Stimulated activated CD8-positive, alpha-beta memory T cell treated with anti-CD3 and anti-CD28 coated beads, Interleukin-4, amount 100 ng/mL, for 48 hours (primary cell): ENCODE data around the gene FMN2.
"Not testable (repeated sequence)": the region's sequence is repeated elsewhere in the genome, so short reads cannot be mapped to it uniquely, and the experiment has no call there.

ENCODE experiments used
- DNase-seq: peaks from one replicate; pipeline ENCODE4 v3.0.0-alpha.2; 2020

The FMN2 gene

DNA sequence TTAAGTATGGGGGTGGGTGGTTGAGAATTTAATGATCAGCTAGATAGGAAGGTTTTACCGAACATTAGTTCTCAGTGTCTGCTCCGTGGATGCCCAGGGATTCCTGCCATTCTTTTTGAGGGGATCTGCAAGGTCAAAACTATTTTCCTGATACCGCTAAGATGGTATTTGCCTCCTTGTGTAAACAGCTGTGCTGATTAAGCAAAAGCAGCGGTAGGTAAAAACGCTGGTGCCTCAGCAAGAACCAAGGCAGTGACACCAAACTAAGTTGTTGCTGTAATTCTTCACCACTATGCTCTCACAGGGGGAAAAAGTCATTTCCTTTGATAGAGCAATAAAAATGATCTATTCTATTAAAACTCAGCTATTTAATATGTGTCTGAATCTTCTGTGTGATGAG lies 229.0 kb downstream of the FMN2 start:
- DNase-seq: no peak

GRCh38 chr1:240322943-240323342 lies 231.3 kb downstream of the FMN2 start:
- no peak for DNase-seq

DNA sequence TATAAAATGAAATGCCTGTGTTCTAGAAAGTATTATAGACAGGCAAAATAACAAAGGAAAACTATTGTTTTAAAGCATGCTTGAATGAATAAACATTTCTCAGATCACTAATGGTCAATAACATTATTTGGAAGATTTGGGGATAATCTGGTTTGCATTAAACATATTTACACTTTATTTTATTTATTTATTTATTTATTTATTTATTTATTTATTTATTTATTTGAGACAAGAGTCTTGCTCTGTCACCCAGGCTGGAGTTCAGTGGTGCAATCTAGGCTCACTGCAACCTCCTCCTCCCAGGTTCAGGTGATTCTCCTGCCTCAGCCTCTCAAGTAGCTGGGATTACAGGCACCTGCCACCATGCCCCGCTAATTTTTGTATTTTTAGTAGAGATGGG lies 236.7 kb downstream of the FMN2 start:
- not testable (repeated sequence) for DNase-seq

DNA sequence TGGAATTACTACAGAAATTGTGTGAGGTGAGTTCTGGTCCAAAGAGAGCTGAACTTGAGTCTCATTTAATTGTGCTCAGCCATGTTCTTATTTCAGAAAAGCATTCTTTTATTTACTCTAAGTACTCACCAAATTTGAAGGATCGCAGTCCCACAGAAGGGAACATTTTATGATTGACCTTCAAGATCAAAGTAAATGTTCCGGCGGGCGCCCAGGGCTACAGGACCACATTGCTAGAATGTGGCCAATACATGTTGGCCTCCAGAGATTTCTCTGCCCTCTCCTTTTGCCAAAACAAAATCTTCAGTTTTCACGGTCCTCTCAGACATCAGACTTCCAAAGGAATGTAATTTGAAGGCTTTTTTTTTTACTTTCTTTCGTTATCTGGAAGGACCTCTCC lies 237.8 kb downstream of the FMN2 start:
- DNase-seq: no peak

DNA sequence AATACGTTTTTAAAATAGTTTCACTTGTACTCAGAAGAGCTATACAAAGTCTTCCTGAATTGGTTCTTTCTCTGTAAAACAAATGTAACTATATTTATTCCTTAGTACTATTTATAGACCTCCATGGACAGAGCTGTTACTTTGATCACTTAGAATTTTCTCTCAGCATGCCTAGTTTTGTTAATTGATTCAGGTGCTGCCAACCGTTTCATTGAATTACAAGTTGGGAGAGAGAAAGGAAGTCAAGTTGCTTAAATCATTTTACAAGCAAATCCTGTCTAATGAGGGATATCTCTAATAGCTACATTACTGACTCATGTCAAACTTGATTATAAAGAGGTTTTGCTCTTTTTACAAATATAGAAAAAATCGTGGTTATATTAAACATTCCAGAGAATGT lies 241.0 kb downstream of the FMN2 start:
- DNase-seq: no peak

- DNase-seq: no peak
Measured at GRCh38 chr1:240337781-240338180, 246.1 kb downstream of the FMN2 start.

DNA sequence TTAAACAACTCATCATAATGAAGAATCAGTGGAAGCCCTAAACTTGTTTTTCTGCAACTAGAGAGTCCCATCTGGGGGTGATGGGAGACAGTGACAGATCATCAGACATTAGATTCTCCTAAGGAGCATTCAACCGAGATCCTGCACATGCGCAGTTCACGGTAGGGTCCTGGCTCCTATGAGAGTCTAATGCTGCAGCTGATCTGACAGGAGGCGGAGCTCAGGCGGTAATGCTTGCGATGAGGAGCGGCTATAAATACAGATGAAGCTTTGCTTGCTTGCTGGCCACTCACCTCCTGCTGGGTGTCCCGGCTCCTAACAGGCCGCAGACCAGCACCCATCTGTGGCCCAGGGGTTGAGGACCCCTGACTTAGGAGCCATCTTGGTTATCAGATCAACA lies 247.2 kb downstream of the FMN2 start:
- DNase-seq: no peak

DNA sequence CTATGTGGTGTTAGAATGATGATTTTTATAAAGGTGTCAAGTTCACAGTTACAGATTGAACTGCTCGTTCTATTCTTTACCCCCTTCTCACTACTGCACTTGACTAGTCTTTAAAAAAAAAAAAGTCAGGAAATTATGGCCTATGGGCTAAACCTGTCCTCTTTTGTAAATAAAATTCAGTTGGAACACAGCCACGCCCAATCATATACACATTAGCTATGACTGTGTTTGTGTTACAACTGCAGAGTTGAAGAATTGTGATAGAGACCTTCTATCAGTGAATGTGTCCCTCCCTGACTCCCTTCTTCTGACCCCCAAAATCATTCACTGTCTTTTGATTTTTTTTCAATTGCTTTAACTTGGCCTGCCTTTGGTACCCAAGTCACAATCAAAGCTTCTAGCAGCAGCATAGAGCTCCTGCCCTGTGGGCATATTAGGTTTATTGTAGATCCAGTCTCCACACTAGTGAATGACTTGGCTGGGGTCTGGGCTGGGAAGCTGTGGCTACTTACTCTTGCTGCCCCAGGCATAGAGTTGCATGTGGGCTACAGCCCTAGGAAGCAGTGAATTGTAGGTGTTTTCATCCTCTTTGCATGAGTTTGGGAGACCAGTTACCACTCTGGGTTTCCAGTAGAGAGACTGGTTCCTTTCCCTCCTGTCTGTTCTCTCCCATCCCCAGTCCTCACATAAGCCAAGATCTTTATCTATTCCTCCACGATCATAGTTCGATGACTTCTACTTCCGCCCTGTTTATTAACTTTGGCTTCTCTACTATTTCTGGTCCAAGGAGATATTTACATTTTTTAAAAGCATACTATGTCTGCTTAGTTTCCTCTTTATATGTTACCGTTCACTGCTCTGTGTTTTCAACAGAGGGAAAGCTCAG lies 249.9 kb downstream of the FMN2 start:
- no peak for DNase-seq

DNA sequence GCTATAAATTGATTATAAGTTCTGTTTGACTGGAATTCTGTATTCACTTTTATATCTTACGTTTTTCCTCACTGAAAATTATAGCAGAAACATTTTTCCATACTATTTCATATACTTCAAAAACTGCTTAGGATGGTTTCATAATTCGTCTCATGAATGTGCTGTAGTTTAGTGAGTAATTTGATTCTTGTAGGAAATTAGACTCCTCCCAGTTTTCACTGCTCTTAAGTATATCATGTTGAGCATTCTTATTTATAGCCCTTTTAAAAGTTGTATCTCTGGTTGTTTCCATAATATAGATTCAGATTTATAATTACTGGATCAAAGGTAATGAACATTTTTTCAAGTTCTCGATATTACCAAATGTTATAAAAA lies 250.6 kb downstream of the FMN2 start:
- no peak for DNase-seq

DNA sequence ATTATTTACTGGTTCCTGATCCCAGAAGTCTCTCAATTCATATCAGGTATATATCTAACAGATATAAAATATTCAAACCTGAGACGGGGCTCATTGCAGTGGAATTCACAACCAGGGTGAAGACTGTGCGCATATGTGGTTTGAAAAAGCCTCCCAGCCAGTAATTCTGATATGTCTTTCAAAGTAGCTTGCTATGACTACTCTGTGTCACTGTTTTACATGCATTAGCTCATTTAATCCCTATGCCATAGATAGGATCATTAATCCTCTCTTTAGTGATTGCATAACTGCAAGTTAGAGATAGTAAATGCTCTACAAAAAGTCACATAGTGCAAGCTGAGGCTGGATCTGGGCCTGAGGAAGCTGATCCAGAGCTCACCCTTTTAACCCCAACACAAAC lies 251.4 kb downstream of the FMN2 start:
- no peak for DNase-seq

DNA sequence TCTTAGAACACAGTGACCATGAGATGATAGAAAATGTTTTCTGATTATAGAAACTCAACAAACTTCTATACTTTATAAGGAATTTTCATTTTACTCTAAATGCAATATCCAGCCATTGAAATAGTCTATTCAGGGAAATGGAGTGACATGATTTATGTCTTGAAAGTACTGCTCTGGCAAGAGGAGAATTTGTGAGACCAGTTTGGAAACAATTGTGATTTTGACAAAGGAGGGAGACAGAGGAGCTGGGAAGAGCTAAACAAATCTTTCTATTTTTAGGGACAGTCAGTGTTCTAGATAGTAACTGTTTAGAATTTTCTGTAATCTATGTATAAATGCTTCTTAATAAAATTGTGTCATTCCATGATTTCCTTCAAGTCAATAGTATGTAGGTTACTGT lies 252.3 kb downstream of the FMN2 start:
- no peak for DNase-seq

GRCh38 chr1:240344918-240345317 lies 253.2 kb downstream of the FMN2 start:
- DNase-seq: no peak

DNA sequence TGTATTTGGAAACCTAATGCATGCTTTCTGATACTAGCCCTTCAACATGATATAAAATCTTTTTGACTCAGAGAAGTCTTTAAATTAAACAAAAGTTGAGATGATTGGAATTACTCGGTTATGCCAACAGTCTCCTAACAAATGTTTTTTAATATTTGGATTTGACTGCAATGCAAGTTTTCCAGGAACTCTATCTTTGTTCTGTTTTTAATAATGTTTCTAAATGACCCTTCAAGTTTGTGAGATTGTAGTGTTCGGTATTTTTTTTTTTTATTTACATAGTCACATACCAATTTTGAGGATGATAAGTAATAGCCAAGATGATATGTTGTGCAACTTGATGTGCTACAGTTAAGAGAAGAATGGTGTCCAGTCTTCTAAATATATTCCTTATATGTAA lies 258.0 kb downstream of the FMN2 start:
- no peak for DNase-seq

DNA sequence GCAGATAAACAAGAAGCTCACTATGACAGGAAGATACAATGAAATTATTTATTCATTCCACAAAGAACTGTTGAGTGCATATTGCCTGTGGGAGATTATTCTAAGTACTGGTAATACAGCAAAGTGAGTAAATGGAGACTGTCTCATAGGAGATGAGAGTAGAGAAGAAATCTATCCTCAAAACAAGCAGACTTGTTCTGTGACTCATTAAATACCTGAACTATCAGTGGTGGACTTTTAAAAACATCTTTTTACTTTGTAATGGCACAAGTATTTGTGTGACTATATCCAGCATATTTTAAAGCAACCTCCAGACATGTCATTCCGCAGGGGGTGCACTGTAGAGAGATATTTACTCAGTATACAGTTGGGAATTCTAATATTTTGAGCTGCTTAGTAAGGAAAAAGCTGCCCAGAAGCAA lies 259.2 kb downstream of the FMN2 start:
- no peak for DNase-seq

DNA sequence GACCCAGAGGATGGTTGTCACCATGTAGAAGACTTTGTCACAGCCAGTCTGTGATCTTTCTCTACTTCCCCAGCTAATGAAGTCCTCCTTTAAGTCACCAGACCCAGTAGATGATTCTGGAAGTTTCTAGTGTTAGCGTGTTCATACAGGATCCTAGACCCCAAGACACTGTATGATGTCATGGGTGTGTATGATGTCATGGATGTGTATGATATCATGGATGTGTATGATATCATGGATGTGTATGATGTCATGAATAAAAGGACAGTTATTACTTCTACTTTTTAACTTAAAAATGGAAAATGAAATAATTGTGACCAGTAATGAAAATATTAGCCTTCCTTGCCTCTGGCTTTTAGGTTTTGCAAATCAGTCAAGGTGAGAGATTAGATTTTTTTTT lies 260.0 kb downstream of the FMN2 start:
- DNase-seq: no peak

DNA sequence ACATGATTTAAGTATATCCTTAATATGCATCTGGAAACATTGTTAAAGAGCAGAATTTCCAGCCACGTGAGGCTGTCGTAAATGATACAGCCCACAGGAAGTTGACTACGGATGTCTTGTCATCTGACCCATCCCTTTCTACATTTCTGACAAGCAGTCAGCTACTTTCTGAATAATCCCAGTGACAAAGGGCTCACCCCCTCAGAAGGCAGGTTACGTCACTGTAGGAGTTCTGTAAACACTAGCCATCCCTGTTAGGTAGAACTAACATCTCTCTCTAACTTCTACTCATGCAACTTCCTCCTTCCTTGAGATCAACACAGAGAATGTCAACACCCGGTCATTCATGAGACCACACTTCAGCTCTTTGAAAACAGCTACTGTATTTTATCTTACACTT lies 261.1 kb downstream of the FMN2 start:
- no peak for DNase-seq

DNA sequence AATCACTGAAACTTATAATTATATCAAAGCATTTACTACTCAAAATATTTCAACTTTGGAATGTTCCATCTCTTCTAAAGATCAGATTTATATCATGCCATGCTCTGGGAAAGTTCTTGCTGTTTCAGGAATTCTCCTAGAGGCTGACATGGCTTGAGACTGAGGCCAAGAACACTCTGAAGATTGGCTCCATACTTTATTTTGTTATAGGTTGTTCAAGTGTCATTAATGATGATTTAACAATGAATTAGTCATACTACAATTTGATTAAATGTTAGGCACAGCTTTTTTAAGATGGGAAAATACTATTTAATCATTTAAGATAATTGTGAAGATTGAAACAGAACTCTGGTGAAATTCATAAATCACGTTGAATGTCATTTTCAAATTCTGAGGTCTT lies 264.9 kb downstream of the FMN2 start:
- DNase-seq: no peak

DNA sequence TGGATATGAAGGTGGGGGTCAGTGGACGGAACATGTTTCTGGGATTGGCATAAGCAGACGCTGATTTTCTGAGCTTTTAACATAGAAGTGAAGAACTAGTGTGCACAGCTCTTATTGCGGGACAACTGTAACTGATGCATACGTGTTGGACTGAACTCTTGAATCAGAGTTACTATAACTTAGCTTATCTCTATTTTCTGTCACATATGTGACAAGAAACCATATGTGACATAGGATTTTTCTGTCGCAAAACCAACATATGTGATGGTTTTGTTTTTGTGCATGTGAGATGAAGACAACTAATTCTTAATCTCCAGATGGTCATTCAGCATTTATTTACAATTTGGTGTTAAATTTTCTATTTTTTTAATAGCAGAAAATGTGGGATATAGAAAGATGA lies 270.4 kb downstream of the FMN2 start:
- no peak for DNase-seq

GRCh38 chr1:240362826-240363225 lies 271.1 kb downstream of the FMN2 start:
- DNase-seq: no peak

- no peak for DNase-seq
Measured at GRCh38 chr1:240363315-240363714, 271.6 kb downstream of the FMN2 start.

DNA sequence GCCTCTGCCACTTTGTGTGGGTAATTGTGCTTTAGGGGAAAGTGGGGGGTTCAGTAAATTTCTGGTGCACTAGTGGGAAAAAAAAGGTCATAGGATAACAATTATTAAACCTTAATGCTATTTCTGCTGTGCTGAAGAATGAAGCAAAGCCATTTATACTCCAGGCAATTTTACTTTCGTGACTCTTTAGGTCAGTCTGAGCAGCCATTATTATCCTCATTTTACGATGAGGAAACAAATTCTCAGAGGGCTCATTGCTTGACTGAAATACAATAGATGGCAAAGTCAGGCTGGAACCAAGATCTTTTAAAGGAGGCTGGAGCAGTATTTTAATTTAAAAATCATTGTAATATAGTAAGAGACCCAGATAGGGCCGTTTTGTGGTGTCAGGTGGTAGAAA lies 272.2 kb downstream of the FMN2 start:
- no peak for DNase-seq

DNA sequence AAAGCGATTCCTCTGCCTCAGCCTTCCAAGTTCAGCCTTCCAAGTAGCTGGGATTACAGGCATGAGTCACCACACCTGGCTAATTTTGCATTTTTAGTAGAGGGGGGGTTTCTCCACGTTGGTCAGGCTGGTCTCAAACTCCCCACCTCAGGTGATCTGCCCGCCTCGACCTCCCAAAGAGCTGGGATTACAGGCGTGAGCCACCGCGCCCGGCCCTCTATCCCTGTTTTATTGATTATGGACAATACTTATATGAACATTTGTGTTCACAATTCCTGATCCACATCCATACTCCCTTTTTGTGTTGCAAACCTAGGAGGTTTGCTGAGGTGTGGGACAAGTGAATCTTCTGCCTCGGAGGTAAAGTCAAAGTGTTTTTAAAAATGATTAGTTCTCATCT lies 275.0 kb downstream of the FMN2 start:
- no peak for DNase-seq

GRCh38 chr1:240385551-240385950 lies 293.9 kb downstream of the FMN2 start:
- no peak for DNase-seq

GRCh38 chr1:240385985-240386978 lies 294.6 kb downstream of the FMN2 start:
- DNase-seq: no peak
